H4 (cell line): ENCODE measurements around the gene RASGRP4. TPM values are rescaled to one million over a fixed set of nuclear protein-coding genes. Genes with fewer than 3 reads are reported as not detected.
"Not testable (repeated sequence)": the region's sequence is repeated elsewhere in the genome, so short reads cannot be mapped to it uniquely, and the experiment has no call there.

Experiments
- DNase-seq: peaks from one replicate; pipeline ENCODE4 v3.0.0-alpha.2; 2015; ENCODE audit warnings: low spot score
- total RNA-seq: library from RNA; depleted of rRNA; stranded (reverse); fragments of >200 nt; shearing (Covaris generic); gene quantifications from 2 replicates; pipeline ENCODE4 v1.2.3, GENCODE V29; 2014

The RASGRP4 gene
- total RNA-seq, 1 experiment from 2014 or later = 0.62 TPM

DNA sequence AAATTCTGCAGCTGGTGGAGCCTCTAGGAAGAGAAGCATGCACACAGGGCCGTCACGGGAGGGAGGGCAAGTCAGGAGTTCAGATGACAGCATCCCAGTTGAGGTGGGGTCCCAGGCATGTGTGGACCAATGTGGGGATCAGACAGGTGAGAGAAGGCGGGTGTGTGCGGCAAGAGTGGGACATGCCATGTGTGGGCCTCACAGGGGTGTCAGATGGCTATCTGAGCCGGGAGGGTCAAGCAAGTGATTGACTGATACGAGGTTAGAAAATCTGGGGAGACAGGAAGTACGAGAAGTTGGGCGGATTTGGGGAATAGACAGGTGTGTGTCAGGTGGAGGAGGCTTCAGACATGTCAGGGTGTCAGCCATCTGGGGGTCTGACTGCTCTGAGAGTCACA is 8.9 kb downstream of the RASGRP4 start:
- no peak for DNase-seq

- no peak for DNase-seq
Observed at GRCh38 chr19:38413416-38413815, 12.6 kb downstream of the RASGRP4 start.

DNA sequence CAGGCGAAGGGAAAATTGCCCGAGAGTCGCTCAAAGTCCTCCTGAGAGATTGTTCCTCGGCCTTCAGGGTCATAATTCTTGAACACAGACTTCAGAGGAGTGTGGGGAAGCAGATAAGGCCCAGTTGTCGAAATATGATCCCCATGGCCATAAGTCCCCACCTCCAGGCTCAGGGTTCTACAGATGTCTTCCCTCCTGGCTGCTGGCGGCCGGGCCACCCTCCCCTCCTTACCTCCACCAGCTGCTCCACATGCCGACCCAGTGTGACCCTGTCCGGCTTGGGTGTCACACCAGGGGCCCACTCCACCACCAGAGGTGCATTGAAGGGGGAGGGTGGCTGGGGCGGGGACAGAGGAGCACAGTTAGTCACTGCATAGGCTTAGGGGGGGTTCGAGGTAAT is 13.1 kb downstream of the RASGRP4 start:
- no peak for DNase-seq

DNA sequence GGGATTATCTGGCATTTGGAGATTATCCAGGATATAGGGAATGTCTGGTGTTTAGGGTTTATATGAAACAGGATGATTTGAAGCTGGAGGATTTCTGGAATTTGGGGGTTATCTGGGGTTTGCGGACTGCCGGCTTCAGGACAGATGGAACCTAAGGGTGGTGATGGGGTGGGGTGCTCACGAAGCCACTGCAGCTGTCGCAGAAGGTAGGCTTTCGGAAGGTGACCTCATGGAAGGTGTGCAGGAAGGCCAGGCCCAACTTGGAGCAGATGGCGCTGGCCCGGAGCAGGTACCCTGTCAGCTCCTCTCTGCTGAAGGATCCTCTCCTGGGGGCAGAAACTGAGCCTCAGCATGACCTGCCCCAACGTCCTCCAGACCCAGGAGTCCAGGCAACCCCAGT is 13.5 kb downstream of the RASGRP4 start:
- DNase-seq = no peak

- DNase-seq = not testable (repeated sequence)
Observed at GRCh38 chr19:38411898-38412297, 14.1 kb downstream of the RASGRP4 start.

- DNase-seq = no peak
Observed at GRCh38 chr19:38411041-38411712, 14.8 kb downstream of the RASGRP4 start.

- not testable (repeated sequence) for DNase-seq
Observed at GRCh38 chr19:38410407-38410806, 15.6 kb downstream of the RASGRP4 start.

- no peak for DNase-seq
Observed at GRCh38 chr19:38409631-38410133, 16.3 kb downstream of the RASGRP4 start.

GRCh38 chr19:38405276-38405675 is 20.7 kb downstream of the RASGRP4 start:
- DNase-seq = no peak

GRCh38 chr19:38404858-38405257 is 21.2 kb downstream of the RASGRP4 start:
- no peak for DNase-seq

- peak; percentile 96 for DNase-seq
Observed at GRCh38 chr19:38402967-38403674, 22.9 kb downstream of the RASGRP4 start, which contains the start of gene FAM98C. Gene FAM98C, plus strand, starts transcription at chr19:38403093. Its CDS starts 61 bp downstream, at chr19:38403154.

DNA sequence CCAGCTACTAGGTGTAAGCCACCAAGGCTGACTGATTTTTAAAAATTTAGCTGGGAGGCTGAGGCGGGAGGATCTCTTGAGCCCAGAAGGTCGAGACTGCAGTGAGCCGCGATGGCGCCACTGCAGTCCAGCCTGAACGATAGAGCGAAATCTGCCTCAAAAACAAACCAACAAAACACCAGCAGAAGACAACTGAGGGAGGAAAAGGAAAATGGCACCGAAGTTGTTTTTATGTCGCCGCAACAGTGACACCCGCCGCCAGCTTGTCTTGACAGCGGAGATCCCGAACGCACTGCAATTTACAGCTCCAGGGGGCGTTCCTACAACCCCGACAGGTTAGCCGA is 23.4 kb downstream of the RASGRP4 start:
- no peak for DNase-seq

DNA sequence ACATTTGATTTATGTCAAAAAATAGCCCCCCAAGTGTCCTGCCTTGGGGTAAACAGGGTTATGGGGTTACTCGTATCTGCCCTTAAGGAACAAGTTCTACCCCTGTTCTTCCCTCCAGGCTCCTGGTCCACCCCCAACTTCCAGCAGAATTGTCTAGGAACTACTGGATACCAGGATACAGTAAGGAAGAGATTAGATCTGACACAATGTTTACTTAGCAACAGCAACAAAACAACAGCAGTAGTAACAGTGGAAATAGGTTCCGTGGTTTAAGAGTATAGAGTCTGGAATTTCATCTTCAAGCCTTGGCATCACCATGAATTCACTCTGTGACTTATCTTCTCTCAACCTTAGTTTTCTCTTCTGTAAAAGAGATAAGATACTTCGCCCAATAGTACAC is 24.9 kb downstream of the RASGRP4 start:
- DNase-seq = no peak

DNA sequence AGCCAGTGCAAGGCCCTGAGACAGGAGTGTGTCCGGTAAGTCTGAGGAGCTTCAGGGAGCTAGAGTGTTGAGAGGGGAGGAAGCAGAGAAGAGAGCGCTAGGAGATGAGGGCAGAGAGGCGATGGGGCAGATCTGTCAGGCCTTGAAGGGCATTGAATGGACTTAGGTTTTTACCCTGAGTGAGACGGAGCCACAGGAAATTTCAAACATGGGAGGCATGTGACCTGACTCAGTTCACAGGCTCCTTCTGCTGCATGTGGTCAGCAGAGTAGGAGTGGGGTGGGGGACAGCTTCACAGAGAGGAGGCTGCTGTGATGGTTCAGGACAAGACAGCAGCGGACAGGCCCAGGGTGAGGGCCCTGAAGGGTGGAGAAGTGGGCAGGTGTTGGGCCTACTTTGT is 25.7 kb downstream of the RASGRP4 start:
- DNase-seq = no peak

DNA sequence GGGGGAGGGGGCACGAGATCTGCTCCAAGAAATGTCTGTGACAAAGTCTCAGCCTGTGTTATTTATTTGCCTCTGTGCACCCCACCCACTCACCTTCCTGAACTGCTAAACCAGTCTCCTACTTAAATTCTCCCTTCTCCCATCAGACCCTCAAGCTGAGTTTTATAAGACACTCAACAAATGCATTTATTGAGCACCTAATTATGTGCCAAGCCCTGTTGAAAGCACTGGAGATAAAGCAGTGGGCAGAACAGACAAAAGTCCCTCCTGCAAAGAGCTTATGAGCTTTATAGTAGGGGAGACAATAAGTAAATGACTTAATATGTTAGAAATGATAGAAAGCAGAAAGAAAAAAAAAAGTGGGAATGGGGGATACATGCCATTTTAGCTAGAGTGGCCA is 26.5 kb downstream of the RASGRP4 start:
- no peak for DNase-seq

- DNase-seq = no peak
Observed at GRCh38 chr19:38399081-38399480, 26.9 kb downstream of the RASGRP4 start.

DNA sequence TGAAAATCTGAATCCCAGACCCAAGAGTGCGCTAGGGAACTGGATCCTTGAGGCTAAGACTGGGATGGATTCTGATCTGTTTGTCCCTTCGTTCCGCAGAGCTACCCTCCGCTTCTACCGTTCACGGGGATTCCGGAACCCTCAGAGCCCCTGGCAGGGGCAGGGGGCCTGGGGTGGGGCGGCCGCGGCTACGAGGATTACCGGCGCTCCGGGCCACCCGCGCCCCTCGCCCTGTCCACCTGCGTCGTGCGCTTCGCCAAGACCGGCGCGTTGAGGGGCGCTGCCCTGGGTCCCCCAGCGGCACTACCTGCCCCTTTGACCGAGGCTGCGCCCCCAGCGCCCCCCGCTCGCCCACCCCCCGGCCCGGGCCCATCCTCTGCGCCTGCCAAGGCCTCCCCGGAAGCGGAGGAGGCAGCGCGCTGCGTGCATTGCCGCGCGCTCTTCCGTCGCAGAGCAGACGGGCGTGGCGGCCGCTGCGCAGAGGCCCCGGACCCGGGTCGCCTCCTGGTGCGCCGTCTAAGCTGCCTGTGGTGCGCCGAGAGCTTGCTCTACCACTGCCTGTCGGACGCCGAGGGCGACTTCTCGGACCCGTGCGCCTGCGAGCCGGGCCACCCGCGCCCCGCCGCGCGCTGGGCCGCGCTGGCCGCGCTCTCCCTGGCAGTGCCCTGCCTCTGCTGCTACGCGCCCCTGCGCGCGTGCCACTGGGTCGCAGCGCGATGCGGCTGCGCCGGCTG is 30.5 kb downstream of the RASGRP4 start:
- DNase-seq = no peak

DNA sequence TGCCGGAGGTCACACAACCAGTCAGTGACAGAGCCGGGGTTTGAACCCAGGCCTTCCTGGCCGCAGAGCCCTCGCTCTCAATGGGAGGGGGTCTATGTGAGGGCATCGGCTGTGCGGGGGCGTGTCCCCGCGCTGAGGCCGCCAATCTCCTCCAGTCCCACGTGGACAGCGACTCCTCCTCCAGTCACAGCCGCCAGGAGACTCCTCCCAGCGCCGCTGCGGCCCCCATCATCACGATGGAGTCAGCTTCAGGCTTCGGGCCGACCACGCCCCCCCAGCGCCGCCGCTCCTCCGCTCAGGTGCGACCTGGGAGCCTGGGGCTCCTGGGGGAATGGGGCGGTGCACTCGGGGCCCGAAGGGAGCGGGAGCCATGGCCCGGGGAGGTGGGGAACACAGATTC is 31.5 kb downstream of the RASGRP4 start:
- DNase-seq = no peak

GRCh38 chr19:38392707-38393308 is 33.2 kb downstream of the RASGRP4 start:
- DNase-seq = no peak

DNA sequence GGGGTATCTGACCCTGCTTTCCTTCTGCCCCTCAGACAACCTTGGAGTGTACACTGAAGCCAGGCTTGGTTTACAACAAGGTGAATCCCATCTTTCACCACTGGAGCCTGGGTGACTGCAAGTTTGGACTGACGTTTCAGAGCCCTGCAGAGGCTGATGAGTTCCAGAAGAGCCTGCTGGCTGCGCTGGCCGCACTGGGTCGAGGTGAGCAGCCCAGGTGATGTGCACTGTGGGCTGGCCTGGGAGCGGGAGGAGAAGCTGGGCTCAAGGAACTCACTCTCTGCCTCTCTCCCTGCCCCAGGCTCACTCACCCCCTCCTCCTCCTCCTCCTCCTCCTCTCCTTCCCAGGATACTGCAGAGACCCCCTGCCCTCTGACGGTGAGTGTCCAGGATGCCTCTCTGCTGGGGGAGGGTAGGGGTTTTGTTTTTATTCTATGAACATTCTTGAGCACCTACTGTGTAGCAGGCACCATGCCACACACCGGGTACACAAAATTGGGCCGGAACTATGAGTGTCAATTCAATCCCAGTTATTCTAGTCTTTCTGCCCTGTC is 34.0 kb downstream of the RASGRP4 start:
- DNase-seq = no peak

DNA sequence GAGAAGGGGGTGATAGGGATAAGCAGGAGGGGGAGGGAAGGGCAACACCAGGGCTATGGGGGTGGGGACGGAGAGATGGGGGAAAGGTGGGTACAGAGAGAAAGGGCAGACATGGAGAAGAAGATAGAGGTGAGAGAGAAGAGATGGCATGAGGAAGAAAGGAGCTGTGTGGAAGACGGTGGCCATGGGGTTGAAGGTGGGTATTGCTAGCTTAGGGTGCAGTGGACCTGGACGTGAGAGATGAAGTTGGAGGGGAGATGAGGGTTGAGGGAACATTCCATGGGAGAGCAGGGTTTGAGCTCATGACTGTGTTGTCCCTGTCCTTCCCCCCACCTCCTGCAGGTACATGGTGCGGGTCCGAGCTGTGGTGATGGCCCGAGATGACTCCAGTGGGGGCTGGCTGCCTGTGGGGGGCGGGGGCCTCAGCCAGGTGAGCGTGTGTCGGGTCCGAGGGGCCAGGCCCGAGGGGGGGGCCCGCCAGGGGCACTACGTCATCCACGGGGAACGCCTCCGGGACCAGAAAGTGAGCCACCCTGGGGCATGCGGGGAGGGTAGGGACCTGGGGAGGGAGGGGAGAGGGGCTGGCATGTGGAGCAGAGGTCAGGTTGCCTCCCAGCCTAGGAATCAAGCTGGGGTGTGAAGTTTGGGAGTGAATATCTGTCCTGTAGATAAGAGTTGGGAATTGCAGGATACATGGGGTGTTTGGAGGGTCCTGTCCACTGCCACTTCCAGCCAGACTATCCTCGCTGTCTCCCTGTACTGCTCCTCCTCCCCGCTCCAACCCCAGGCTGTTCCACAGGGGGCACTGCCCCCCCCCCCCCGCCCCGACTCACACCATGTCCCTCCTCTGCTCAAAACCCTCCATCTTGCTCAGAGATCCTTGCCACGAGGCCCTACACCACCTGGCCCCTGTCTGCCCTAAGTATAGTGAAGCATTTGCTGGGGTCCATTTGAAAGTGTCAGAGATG is 35.8 kb downstream of the RASGRP4 start:
- DNase-seq = no peak
